Measurements from ENCODE around the gene HDAC1. TPM values are rescaled to one million over a fixed set of nuclear protein-coding genes. Genes with fewer than 3 reads are reported as not detected.

Gene HDAC1
- total and polyA plus RNA-seq, 2 of the 13 experiments (the other 11 are each of a cell fraction or from before 2014, with no cell fraction given): 93.5 to 189 TPM

DNA sequence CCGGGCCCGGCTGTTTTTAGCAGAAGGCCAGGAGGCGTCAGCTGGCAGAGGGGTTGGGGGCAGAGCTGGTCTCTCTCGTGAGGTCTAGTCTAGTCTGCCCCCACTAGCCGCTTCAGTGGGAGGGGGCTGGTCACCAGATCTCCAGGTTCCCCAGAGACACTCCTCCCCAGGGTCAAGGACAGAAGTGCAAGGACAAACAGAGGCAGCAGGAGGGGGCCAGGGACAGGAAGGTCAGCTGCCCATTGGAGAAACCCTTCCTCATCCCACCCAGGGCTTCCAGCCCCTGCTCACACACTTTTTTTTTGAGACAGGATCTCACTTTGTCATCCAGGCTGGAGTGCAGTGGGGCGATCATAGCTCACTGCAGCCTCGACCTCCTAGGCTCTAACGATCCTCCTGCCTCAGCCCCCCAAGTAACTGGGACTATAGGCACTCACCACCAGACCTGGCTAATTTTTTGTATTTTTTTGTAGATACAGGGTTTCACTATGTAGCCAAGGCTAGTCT lies 60.4 kb downstream of the HDAC1 start (continued):
- TF ChIP-seq NONO (IDR thresholded peaks at IDR 0.05): no peak
- 0 out of 2 replicates have a peak, but pooled peaks have one; percentile 36 for TF ChIP-seq NONO (CRISPR knock-in tag; conservative IDR thresholded peaks at IDR 0.05)
- 0 out of 2 replicates have a peak, but pooled peaks have one; percentile 1 for TF ChIP-seq ZC3H4 (CRISPR knock-in tag; IDR thresholded peaks at IDR 0.05; ENCODE audit: borderline replicate concordance)
- no peak for TF ChIP-seq KLF6 (CRISPR knock-in tag; IDR thresholded peaks at IDR 0.05)
- no peak for TF ChIP-seq TBX2 (CRISPR knock-in tag; IDR thresholded peaks at IDR 0.05; ENCODE audit: borderline replicate concordance)
- TF ChIP-seq NR2F6 (IDR thresholded peaks at IDR 0.05): peak; percentile 89
- TF ChIP-seq NR2F6 (CRISPR knock-in tag; IDR thresholded peaks at IDR 0.05): peak; percentile 94
- peak; percentile 95 for TF ChIP-seq ESRRA (CRISPR knock-in tag; IDR thresholded peaks at IDR 0.05; ENCODE audit: low read depth)
- TF ChIP-seq ZNF430 (CRISPR knock-in tag; IDR thresholded peaks at IDR 0.05): 0 out of 2 replicates have a peak, but pooled peaks have one; percentile 27
- no peak for TF ChIP-seq CEBPG (CRISPR knock-in tag; IDR thresholded peaks at IDR 0.05)
- TF ChIP-seq, protein P1, sequence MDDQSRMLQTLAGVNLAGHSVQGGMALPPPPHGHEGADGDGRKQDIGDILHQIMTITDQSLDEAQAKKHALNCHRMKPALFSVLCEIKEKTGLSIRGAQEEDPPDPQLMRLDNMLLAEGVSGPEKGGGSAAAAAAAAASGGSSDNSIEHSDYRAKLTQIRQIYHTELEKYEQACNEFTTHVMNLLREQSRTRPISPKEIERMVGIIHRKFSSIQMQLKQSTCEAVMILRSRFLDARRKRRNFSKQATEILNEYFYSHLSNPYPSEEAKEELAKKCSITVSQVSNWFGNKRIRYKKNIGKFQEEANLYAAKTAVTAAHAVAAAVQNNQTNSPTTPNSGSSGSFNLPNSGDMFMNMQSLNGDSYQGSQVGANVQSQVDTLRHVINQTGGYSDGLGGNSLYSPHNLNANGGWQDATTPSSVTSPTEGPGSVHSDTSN (CRISPR knock-in tag; IDR thresholded peaks at IDR 0.05; ENCODE audit: borderline replicate concordance): no peak
- TF ChIP-seq, protein P2, sequence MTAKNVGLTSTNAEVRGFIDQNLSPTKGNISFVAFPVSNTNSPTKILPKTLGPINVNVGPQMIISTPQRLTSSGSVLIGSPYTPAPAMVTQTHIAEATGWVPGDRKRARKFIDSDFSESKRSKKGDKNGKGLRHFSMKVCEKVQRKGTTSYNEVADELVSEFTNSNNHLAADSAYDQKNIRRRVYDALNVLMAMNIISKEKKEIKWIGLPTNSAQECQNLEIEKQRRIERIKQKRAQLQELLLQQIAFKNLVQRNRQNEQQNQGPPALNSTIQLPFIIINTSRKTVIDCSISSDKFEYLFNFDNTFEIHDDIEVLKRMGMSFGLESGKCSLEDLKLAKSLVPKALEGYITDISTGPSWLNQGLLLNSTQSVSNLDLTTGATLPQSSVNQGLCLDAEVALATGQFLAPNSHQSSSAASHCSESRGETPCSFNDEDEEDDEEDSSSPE (CRISPR knock-in tag; IDR thresholded peaks at IDR 0.05): no peak
- TF ChIP-seq ZNF781 (CRISPR knock-in tag; IDR thresholded peaks at IDR 0.05; ENCODE audit: borderline replicate concordance, not compliant biosample characterization): peak; percentile 22
- TF ChIP-seq ZBTB7A (CRISPR knock-in tag; IDR thresholded peaks at IDR 0.05): peak; percentile 59; the same call in 1 of the 2 replicates
- TF ChIP-seq ZNF605 (CRISPR knock-in tag; IDR thresholded peaks at IDR 0.05): 0 out of 2 replicates have a peak, but pooled peaks have one; percentile 66
- TF ChIP-seq, protein P3, sequence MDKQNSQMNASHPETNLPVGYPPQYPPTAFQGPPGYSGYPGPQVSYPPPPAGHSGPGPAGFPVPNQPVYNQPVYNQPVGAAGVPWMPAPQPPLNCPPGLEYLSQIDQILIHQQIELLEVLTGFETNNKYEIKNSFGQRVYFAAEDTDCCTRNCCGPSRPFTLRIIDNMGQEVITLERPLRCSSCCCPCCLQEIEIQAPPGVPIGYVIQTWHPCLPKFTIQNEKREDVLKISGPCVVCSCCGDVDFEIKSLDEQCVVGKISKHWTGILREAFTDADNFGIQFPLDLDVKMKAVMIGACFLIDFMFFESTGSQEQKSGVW (CRISPR knock-in tag; IDR thresholded peaks at IDR 0.05; ENCODE audit: borderline replicate concordance): no peak
- peak in 1 of 2 experiments; percentile 45; a peak in 1 of 4 replicates for TF ChIP-seq KLF16 (CRISPR knock-in tag; IDR thresholded peaks at IDR 0.05)
- TF ChIP-seq, protein P4, sequence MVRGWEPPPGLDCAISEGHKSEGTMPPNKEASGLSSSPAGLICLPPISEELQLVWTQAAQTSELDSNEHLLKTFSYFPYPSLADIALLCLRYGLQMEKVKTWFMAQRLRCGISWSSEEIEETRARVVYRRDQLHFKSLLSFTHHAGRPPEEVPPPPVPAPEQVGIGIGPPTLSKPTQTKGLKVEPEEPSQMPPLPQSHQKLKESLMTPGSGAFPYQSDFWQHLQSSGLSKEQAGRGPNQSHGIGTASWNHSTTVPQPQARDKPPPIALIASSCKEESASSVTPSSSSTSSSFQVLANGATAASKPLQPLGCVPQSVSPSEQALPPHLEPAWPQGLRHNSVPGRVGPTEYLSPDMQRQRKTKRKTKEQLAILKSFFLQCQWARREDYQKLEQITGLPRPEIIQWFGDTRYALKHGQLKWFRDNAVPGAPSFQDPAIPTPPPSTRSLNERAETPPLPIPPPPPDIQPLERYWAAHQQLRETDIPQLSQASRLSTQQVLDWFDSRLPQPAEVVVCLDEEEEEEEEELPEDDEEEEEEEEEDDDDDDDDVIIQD (CRISPR knock-in tag; IDR thresholded peaks at IDR 0.05; ENCODE audit: low read depth): no peak
- TF ChIP-seq, protein P5, sequence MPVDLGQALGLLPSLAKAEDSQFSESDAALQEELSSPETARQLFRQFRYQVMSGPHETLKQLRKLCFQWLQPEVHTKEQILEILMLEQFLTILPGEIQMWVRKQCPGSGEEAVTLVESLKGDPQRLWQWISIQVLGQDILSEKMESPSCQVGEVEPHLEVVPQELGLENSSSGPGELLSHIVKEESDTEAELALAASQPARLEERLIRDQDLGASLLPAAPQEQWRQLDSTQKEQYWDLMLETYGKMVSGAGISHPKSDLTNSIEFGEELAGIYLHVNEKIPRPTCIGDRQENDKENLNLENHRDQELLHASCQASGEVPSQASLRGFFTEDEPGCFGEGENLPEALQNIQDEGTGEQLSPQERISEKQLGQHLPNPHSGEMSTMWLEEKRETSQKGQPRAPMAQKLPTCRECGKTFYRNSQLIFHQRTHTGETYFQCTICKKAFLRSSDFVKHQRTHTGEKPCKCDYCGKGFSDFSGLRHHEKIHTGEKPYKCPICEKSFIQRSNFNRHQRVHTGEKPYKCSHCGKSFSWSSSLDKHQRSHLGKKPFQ (CRISPR knock-in tag; IDR thresholded peaks at IDR 0.05; ENCODE audit: insufficient replicate concordance): peak; percentile 48
- TF ChIP-seq TAF1 (CRISPR knock-in tag; IDR thresholded peaks at IDR 0.05): 0 out of 2 replicates have a peak, but pooled peaks have one; percentile 11

Measured in HepG2 (cell line).